ENCODE data around the gene CCL19.

Gene CCL19

DNA sequence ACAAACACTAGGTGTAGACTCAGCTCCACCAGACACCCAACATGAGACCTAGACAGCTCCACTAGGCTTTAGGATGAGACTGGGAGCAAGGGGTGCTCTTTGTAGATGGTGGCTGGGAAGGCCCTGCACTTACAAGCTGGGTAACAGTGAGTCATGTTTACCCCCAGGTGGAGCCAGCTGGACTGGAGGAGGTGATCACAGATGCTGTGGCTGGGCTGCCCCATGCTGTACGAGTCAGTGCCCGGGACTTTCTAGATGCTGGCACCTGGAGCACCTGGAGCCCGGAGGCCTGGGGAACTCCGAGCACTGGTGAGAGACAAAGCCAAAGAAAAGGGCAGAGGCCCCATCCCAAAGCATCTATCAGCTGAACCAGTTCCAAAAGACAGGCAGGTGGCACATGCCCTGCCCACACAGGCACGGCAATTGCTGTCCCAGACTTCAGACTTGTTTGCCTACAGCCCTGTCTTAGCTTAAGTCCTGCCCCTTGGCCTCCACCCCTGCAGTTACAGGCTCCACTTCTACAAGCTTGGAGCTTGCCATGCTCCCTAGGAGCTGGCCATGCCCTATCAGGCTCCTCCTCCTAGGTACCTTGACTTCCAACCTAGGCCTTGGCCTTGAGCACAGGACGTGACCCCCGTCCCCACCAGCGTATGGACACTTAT, 31.4 kb downstream of the CCL19 start:
- DNase-seq, result no peak

DNA sequence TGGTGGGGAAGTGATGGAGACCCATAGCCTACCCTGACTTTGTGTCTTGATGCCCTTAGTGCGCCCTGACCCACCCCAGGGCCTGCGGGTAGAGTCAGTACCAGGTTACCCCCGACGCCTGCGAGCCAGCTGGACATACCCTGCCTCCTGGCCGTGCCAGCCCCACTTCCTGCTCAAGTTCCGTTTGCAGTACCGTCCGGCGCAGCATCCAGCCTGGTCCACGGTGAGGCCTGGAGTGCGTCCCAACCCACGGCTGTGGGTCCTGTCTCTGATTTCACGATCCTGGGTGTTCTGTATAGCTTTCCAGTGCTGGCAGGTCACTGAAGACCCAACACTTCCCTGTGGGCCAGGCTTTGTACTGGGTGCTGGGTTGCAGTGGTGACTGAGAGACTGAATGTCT, 32.6 kb downstream of the CCL19 start:
- no peak for DNase-seq

DNA sequence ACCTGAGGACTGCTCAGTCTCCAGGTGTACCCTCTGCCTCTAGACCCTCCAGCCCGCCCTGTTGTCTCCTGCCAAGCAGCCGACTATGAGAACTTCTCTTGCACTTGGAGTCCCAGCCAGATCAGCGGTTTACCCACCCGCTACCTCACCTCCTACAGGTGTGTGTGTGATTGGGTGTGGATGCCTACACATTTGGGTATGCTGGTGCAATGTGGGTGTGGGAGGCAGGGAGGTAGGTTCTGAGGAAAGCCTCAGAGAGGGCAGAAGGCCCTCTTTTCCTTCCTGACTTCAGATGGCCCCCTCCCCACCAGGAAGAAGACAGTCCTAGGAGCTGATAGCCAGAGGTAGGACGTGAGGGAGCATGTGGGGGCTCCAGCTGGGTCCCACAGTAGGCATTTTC, 34.1 kb downstream of the CCL19 start:
- DNase-seq, result no peak

DNA sequence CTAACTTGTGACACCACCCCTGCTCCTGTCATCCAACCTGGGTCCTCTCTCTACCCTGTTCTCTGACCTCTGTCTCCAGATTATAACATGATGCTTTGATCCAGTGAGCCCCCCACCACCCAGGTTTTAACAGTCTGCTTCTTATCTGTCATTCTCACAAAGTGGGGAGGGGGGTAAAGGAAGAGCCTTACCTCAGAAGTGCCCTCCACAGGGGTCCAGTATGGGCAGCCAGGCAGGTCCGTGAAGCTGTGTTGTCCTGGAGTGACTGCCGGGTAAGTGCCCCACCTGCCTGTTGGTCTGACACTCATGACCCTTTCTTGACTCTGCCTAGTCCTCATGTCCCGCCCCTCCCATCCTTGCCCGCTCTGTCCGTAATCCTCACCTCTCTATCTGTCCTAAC, 35.7 kb downstream of the CCL19 start:
- DNase-seq, result no peak

DNA sequence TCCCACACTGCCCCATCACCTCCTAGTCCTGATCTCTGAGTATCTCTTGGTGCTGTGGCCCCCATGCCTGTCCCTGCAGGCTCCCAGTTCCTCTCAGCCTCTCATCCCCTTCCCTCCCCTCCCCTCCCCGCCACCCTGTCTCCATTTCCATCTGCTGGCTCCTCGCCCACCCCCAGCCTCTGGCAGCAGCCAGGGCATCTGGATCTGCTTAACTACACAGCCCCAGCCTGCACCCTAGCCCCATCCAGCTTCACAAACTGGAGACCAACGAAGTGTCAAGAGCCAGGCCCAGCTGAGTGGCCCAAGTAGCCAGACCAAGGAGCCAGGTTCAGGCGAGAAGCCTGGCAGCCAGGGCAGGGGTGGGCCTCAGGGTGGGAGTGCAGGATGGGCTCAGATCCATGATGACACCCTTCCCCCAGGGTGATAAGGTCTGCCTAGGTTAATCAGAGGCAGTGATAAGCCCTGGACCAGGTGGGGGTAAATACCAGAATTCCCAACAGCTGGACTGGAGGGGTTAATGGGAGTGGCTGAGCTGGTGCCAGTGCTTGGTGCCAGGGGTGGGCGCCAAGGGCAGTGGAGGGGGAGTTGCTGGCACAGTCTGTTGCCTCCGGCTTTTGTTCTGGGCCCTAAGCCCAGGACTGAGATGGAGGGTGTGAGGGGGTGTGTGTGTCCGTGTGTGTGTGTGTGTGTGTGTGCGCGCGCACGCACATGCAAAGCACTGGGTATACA, 36.6 kb downstream of the CCL19 start:
- DNase-seq, result peak; percentile 93

DNA sequence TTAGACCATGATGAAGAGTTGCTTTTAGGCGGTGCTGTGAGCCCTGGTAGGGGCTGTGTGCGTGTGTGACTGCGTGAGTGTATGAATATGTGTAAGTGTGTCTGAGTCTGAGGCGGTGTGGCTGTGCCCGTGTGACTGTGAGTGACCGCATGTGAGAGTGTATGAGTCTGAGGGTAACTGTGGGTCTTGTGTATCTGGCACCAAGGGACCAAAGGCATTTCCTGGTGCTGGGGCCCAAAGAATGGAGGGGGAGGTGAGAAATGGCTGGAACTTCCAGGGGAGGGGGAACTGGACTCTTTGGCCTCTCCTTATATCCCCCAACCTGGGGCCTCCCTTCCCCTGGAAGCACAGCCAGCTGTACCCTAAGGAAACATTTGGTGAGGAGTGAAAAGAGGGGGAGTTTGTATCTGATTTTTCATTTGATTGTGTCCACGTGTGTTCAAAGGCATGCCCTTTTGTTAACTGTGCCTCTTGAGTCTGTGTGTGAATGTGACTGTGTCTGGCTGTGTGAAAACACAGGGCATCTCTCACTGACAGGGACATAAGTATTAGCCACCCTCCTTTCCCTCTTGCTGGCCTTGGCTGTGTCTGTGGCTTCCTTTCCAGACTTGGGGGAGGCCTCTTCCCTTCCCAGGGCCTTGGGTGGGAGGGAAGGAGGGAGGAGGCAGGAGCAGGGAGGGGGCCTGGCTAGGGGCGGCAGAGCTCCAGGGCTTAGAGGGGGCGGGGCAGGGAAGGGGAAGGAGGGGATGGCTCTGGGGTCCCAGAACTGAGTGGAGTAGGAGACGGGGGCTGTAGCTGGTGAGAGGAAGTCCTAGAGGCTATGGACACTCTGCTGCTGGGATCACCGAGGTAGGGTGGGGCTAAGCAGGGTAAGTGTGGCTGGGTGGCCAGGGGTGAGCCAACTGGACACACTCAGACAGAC, 37.7 kb downstream of the CCL19 start:
- DNase-seq, result no peak

DNA sequence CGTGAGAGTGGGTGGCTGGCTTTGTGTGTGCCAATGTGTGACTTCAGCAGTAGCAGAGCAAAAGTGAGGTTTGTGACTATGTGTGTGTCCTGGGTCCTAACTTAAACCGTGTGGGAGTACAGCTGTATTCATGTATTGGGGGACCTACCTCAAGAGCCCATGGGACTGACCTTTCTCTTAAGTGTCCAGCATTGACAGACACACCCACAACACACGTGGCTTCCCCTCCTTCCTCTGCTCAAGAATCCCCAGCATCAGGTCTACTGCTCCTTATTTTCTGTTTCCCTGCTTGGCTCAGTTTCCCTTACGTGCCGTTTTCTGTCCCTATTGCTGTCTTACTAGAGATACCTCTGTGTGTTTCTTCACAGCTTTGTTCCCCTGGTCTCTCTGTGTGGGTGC, 38.5 kb downstream of the CCL19 start:
- DNase-seq, result no peak

DNA sequence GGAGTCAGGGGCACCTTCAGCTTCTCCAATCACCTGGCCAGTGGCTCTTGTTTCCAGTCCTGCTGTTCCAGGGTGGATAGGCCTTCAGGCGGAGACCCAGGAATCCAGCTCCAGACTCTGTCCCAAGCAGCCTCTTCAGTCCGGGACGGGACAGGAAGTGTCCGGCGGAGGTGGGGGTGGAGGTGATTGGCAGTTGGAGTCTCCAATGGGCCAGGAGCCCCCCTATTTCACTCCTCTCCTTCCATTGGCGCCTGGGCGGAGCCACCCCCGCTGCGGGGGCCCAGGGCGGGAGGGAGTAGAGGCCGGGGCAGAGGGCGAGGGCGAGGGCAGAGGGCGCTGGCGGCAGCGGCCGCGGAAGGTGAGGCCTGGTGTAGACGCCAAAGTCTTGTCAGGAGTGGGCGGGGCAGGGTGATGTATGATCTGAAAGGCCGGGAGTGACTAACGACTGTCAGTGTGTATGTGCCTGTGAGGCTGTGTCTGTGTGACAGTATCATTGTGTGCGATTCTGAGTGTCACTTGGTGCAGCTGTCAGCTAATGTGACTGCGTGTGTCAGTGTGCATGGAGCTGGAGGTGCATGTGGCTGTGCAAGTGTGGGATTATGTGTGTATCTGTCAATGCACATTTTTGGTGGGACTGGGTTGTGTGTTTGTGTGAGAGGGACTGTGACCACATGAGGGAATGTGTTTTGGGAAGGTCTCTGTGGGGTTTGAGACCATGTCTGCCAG, 39.0 kb downstream of the CCL19 start, which contains the start of gene IL11RA:
IL11RA (plus strand) TSS at position 310 of the 726 bp plus-strand sequence. CDS start 3,033 bp downstream, outside the sequence.
- no peak for DNase-seq

DNA sequence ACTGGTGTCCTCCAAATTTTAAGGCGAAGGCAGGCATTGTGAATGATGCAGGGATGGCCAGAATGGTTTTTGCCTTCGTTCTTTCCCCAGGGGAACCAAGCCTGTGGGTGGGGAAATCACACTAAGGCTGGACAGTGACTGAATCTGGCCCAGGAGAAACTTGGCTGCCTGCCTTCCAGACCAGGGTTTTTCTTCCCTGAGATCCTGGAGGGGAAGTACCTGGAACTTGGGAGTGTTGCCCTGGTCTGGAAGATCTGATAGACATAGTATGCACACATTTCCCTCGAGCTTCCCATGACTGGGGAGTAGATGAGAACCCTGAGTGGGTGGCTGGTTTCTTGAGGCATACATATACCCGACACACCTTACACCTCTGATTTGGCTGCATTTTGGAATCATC, 39.8 kb downstream of the CCL19 start:
- DNase-seq, result no peak

DNA sequence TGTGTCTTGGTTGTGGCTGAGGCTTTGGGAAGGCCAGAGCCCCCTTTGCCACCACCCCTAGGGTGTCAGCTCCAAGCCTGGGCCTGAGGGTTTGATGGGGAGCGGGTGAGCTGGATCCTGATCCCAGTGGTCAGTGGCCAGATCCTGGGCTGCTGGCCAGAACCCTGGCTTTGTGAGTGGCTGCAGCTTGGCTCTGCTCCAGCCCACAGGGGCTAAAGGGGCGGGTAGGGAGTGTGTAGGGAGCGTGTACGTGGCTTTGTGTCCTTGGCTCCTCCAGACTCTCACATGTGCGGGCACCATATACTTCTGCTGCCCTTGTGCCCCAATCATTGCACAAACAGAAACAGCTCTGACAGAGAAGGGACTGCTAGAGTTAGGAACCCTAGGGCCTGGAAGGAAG, 40.3 kb downstream of the CCL19 start:
- DNase-seq, result no peak

DNA sequence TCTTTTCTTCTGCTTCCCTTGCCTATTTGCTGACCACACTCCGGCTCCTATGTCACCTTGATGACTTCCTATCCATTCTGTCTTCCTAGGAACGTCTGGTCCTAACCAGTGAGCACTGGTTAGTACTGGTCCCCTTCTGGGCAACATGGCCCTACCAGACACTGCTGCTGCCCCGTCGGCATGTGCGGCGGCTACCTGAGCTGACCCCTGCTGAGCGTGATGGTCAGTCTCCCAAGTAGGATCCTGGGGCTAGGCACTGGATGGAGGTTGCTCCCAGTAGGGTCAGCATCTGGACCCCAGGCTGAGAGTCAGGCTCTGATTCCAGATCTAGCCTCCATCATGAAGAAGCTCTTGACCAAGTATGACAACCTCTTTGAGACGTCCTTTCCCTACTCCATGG, 42.4 kb downstream of the CCL19 start:
- DNase-seq, result no peak

DNA sequence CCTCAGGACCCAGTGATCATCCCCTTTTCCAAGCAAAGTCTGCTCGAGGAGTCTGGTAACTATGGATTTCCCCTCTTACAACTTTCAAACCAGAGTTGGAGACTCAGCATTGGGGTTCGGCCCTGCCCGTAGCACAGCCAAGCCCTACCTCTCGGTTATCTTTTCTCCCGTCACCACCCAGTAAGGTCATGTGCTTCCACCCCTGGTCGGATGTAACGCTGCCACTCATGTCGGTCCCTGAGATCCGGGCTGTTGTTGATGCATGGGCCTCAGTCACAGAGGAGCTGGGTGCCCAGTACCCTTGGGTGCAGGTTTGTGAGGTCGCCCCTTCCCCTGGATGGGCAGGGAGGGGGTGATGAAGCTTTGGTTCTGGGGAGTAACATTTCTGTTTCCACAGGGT, 43.4 kb downstream of the CCL19 start:
- no peak for DNase-seq

DNA sequence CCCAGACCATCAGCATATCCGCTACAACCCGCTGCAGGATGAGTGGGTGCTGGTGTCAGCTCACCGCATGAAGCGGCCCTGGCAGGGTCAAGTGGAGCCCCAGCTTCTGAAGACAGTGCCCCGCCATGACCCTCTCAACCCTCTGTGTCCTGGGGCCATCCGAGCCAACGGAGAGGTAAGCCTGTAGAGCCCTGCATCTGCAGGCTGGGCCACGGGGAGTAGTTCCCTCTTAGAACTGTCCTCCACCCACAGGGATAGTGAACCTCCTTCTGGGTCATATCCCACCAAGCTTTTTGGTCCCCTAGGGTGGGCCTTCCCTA, 44.0 kb downstream of the CCL19 start:
- no peak for DNase-seq

DNA sequence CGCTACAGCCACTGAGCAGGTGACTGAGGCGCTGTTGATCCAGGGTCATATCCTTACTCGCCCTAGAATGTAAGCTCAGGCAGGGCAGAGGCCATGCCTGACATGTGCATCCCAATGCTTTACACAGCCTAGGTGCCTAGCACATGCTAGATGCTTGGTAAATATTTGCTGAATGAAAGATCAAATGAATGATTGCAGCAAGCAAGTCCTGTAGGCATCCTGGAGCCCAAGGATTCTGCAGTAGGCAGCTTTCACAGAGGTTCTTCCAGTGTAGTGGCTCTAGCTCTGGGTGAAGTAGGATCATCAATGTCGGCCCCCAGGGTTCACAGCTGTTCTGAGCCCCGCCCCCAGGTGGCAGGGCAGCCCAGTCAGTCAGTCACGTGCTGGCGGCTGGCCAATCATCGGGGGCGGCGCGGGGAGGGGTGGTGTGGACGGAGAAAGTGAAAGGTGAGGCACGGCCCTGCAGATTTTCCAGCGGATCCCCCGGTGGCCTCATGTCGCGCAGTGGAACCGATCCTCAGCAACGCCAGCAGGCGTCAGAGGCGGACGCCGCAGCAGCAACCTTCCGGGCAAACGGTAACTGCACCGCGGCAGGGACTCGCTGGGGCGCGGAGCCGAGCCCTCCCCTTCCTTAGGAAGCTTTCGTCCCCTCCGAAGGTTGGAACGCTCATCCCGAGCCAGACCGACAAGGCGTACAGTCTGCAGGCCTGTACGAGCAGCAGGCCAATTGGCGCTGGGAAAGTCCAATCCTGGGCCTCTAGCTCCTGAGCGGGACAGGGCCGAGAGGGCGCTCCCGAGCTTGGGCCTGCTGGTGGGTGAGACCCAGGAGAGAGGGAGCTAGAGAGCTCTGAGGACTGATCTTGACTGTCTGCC, 44.6 kb downstream of the CCL19 start, which contains the start of gene GALT:
GALT (plus strand) TSS at position 465 of the 873 bp plus-strand sequence; CDS start at position 495, 30 bp downstream.
- no peak for DNase-seq

DNA sequence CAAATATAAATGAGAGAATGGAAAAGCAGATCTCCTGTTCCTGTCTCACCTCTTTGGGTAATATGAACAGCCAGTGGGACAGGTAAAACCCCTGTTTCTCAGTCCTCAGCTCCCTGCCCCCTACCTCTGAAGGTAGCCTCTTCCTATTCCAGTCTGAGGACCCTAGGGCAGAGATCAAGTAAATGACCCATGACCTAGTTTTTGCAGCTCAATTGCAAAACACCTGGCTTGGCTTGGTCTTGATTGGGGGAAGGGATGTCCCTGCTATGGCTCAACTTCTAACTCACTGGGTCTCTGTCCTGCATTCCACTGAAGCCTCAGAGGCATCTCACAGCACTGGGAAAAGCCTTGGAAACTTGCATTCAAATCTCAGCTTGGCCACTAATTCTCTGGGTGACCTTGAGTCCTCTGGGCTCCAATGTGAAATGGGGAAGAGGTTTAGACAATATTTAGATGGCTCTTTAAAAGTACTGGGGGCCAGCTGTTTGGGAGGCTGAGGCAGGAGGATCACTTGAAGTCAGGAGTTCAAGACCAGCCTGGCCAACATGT, 46.2 kb downstream of the CCL19 start:
- DNase-seq, result no peak

DNA sequence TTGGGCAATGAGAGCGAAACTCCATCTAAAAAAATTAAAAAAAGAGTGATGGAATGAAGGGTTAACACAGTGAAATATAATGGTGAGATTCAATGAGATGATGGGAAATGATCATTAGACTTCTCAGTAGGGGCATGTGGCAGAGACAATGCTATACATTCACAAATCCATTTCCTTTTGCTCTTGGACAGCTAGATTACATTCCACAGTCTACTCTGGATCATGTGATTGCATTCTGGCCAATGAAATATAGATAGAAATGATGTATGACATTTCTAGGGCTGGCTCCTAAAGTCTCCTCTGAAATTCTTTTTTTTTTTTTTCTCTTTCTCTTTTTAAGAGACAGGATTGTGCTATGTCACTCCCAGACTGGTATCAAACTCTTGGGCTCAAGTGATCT, 48.4 kb downstream of the CCL19 start:
- DNase-seq, result no peak
